Tibial artery (tissue), 4 donors: ENCODE measurements around the gene ZNF155.

Source experiments
- DNase-seq, 2 donors: peaks; one replicate each; pipeline ENCODE4 v3.0.0-alpha.2; 2019
- H3K27ac ChIP-seq, 2 donors: fragments of 200-600 bp; sonication (generic) in 1 of 2; 1 replicate in 1 of 2; 2 replicates in 1 of 2; pipeline ENCODE4 v1.5.1; 2018 to 2019; ENCODE audit warnings: mild to moderate bottlenecking in 1 of 2
- H3K27me3 ChIP-seq, 2 donors: fragments of 200-600 bp; sonication (generic) in 1 of 2; one replicate each; pipeline versions ENCODE4 v1.5.1 to v1.6.0; 2016 to 2019
- H3K36me3 ChIP-seq, 3 donors: fragments of 200-600 bp; sonication (generic) in 2 of 3; one replicate each; pipeline ENCODE4 v1.5.1; 2016 to 2019; ENCODE audit warnings: mild to moderate bottlenecking in 2 of 3
- H3K4me1 ChIP-seq, 4 donors: fragments of 200-600 bp; sonication (generic) in 2 of 4; 1 replicate in 3 of 4; 2 replicates in 1 of 4; pipeline ENCODE4 v1.5.1; 2016 to 2019
- H3K4me3 ChIP-seq, 2 donors: fragments of 200-600 bp; sonication (generic) in 1 of 2; 1 replicate in 1 of 2; 2 replicates in 1 of 2; pipeline ENCODE4 v1.5.1; 2018 to 2019; ENCODE audit warnings: mild to moderate bottlenecking in 2 of 2
- H3K9me3 ChIP-seq, 3 donors: fragments of 200-600 bp; sonication (generic) in 1 of 3; one replicate each; pipeline ENCODE4 v1.5.1; 2016 to 2019
- intact Hi-C: fragments of 100-400 bp; cut with DNase I; formaldehyde crosslinking; loops from one replicate; pipeline ENCODE4 v1.15.0; 2023; ENCODE audit warnings: low total_unique reads
- TF ChIP-seq, protein P1 (sequence below), 2 experiments: fragments of 200-600 bp in 1 of 2; fragments of 450-650 bp in 1 of 2; IDR thresholded peaks; one replicate each; pipeline ENCODE4 v1.5.1; 2017 to 2019; ENCODE audit warnings: antibody characterized with exemption in 2 of 2, mild to moderate bottlenecking in 1 of 2, moderate library complexity in 1 of 2

Gene ZNF155

DNA sequence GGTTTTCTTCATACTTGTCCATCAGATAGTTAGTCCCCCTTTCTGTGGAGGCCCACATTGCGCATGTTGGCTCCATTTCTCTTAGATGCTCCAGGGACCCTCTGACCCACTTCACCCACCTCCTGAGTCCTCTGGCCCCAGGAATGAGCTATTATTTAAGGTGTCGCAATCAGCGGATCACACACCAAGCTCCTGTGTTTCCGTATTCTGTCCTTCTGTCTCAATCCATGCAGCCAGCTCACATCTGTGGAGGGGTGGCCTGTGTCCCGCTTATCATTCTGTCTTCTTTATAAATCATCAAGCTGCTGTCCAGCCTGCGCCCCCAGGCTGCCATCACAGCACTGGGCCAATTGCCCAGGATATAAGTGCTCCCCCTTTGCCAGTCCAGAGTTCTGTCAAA, 23.5 kb downstream of the ZNF155 start:
- peaks cover 62 to 70% (median 62%) of the 10 kb centered on the region in 3 donors for H3K36me3 ChIP-seq
- H3K27ac ChIP-seq, result no peak overlapping the region
- no peak overlapping the region for H3K4me3 ChIP-seq
- H3K27me3 ChIP-seq, result no peaks in the 10 kb centered on the region
- DNase-seq, result no peak
- TF ChIP-seq, protein P1, sequence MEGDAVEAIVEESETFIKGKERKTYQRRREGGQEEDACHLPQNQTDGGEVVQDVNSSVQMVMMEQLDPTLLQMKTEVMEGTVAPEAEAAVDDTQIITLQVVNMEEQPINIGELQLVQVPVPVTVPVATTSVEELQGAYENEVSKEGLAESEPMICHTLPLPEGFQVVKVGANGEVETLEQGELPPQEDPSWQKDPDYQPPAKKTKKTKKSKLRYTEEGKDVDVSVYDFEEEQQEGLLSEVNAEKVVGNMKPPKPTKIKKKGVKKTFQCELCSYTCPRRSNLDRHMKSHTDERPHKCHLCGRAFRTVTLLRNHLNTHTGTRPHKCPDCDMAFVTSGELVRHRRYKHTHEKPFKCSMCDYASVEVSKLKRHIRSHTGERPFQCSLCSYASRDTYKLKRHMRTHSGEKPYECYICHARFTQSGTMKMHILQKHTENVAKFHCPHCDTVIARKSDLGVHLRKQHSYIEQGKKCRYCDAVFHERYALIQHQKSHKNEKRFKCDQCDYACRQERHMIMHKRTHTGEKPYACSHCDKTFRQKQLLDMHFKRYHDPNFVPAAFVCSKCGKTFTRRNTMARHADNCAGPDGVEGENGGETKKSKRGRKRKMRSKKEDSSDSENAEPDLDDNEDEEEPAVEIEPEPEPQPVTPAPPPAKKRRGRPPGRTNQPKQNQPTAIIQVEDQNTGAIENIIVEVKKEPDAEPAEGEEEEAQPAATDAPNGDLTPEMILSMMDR (IDR thresholded peaks at IDR 0.05), result no peak
- intact Hi-C loops, result loop anchor here (10.0 kb wide), 2 partner anchors 47 to 87 kb away; partner anchors contain the start of genes ZNF223 and ZNF224
- H3K4me1 ChIP-seq, result peaks cover 0 to 10% (median 7%) of the 10 kb centered on the region in 4 donors
- H3K9me3 ChIP-seq, result peaks cover 0 to 59% (median 55%) of the 10 kb centered on the region in 3 donors

- peaks cover 66 to 76% (median 70%) of the 10 kb centered on the region in 3 donors for H3K36me3 ChIP-seq
- H3K27me3 ChIP-seq, result no peaks in the 10 kb centered on the region
- TF ChIP-seq, protein P1 (IDR thresholded peaks at IDR 0.05), result no peak
- no peak overlapping the region for H3K4me3 ChIP-seq
- intact Hi-C loops, result no loop called here
- DNase-seq, result no peak
- no peak overlapping the region for H3K27ac ChIP-seq
- no peaks in the 10 kb centered on the region for H3K4me1 ChIP-seq
- peaks cover 0 to 82% (median 80%) of the 10 kb centered on the region in 3 donors for H3K9me3 ChIP-seq
These were observed 26.5 kb downstream of the ZNF155 start for GRCh38 chr19:44010468-44010867.

GRCh38 chr19:44019498-44019897, 35.5 kb downstream of the ZNF155 start:
- Histone ChIP-seq H3K4me1 (no peaks in the 10 kb centered on the region), H3K4me3 (no peak overlapping the region), H3K36me3 (no peaks in the 10 kb centered on the region), H3K27ac (no peak overlapping the region), H3K27me3 (no peaks in the 10 kb centered on the region), H3K9me3 (peaks cover 0 to 13% (median 6%) of the 10 kb centered on the region in 3 donors)
- intact Hi-C loops, result no loop called here
- no peak for DNase-seq
- TF ChIP-seq, protein P1 (IDR thresholded peaks at IDR 0.05), result no peak

DNA sequence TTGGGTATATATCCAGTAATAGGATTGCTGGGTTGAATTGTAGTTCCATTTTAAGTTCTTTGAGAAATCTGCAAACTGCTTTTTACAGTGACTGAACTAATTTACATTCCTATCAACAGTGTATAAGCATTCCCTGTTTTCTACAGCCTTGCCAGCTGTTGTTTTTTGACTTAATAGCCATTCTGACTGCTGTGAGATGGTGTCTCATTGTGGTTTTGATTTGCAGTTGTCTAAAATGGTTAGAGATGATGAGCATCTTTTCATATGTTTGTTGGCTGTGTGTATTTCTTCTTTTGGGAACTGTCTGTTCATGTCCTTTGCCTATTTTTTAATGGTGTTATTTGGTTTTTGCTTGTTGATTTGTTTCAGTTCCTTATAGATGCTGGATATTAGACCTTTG, 37.2 kb downstream of the ZNF155 start:
- Histone ChIP-seq H3K4me3 (no peak overlapping the region), H3K27ac (no peak overlapping the region), H3K4me1 (peaks cover 0 to 12% (median 3%) of the 10 kb centered on the region in 4 donors), H3K9me3 (peaks cover 0 to 5% (median 0%) of the 10 kb centered on the region in 3 donors), H3K27me3 (no peaks in the 10 kb centered on the region), H3K36me3 (no peaks in the 10 kb centered on the region)
- TF ChIP-seq, protein P1 (IDR thresholded peaks at IDR 0.05), result no peak
- intact Hi-C loops, result no loop called here
- DNase-seq, result no peak

DNA sequence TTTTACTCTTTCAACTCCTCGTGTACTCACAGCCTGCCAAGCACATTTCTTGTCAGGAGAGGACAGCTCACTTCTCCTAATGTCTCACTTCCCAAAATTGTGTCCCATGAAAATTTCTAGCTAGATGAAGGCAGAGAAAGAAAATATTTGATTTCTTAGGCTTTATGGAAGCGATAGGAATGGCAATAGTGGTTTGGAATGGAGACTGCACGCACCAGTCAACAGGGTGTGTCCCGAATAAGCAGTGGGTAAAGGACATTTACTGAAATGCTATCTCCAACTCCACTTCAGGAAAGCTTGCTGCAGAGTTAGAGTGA, 40.9 kb downstream of the ZNF155 start:
- intact Hi-C loops, result no loop called here
- H3K4me3 ChIP-seq, result peak overlapping the region; percentile 66 to 71

More for the DNA sequence above, 40.9 kb downstream of the ZNF155 start:
- Histone ChIP-seq H3K27ac (peak overlapping the region; percentile 61 to 64), H3K4me1 (peaks cover 0 to 14% (median 3%) of the 10 kb centered on the region in 4 donors), H3K9me3 (peaks cover 0 to 32% (median 23%) of the 10 kb centered on the region in 3 donors), H3K36me3 (peaks cover 31 to 35% (median 33%) of the 10 kb centered on the region in 3 donors), H3K27me3 (no peaks in the 10 kb centered on the region)
- TF ChIP-seq, protein P1 (IDR thresholded peaks at IDR 0.05), result no peak
- no peak for DNase-seq
